K562 (cell line): ENCODE measurements around the gene KLHL29. TPM values are rescaled to one million over a fixed set of nuclear protein-coding genes. Genes with fewer than 3 reads are reported as not detected.
A peak's percentile ranks its signal among the peaks of the same experiment; 100 is the strongest.

Experiments used
- ATAC-seq: fragments of 200-7000 bp; cut with Tn5 transposase; 3 replicates; pipeline ENCODE4 v1.9.1; 2020; ENCODE audit warnings: moderate library complexity
- BruUV-seq: library from RNA; stranded (reverse); fragments of 400-500 nt; replicated peaks from 2 replicates; lab custom pipeline; 2021; lab: Mats Ljungman, UMichigan
- CTCF ChIA-PET: fragments of 300-600 bp; formaldehyde crosslinking; extraction: SDS; loops from one replicate; lab custom pipeline; 2021; ENCODE audit warnings: low intra/inter-chr PET ratio; lab: Yijun Ruan, JAX
- POLR2A ChIA-PET: fragments of 300-600, 350-650 bp; sonication (Branson Sonifier 250); formaldehyde crosslinking; extraction: SDS; loops from one replicate; lab custom pipeline; 2021; ENCODE audit warnings: antibody characterized with exemption, inconsistent platforms; lab: Yijun Ruan, JAX
- DNase-seq, 4 experiments: peaks; one replicate each; pipeline versions ENCODE4 v3.0.0 to v3.0.0-alpha.2; 2011 to 2018; ENCODE audit warnings: low spot score in 3 of 4, mixed read lengths in 3 of 4; ENCODE audit errors: extremely low read depth in 1 of 4
- FAIRE-seq: peaks from 2 replicates; lab custom pipeline; 2011; peaks lifted over from hg19 to GRCh38; lab: Jason Lieb, UNC
- H2AFZ ChIP-seq: 2 replicates; pipeline ENCODE4 v1.6.0; 2011; ENCODE audit warnings: low read depth, low read length, control low read depth, inconsistent platforms
- H3K27ac ChIP-seq: fragments of 200-600 bp; 3 replicates; pipeline ENCODE4 v1.8.0; 2011; ENCODE audit warnings: low read depth, mild to moderate bottlenecking, control low read depth, inconsistent platforms, low read length, moderate library complexity, mixed read lengths; ENCODE audit errors: extremely low read depth
- H3K27me3 ChIP-seq, 2 experiments: fragments of 300-600 bp in 1 of 2; 2 replicates in 1 of 2; 3 replicates in 1 of 2; pipeline versions ENCODE4 v1.6.0 to v1.8.0; 2011; ENCODE audit warnings: inconsistent platforms in 2 of 2, low read length in 2 of 2, mild to moderate bottlenecking in 1 of 2, mixed read lengths in 1 of 2, moderate library complexity in 1 of 2; ENCODE audit not compliant: control insufficient read depth in 2 of 2, insufficient read depth in 2 of 2
- H3K36me3 ChIP-seq: fragments of 300-600 bp; 3 replicates; pipeline ENCODE4 v1.8.0; 2011; ENCODE audit warnings: mild to moderate bottlenecking, low read length, inconsistent platforms; ENCODE audit not compliant: control insufficient read depth, insufficient read depth
- H3K4me1 ChIP-seq, 2 experiments: fragments of 200-600 bp in 1 of 2; replicated peaks in 1 of 2; 2 replicates in 1 of 2; 3 replicates in 1 of 2; pipeline versions ENCODE4 v1.5.1 to v1.8.0; 2011; ENCODE audit warnings: inconsistent platforms in 2 of 2, low read length in 2 of 2, mild to moderate bottlenecking in 1 of 2, mixed read lengths in 1 of 2, moderate library complexity in 1 of 2; ENCODE audit not compliant: control insufficient read depth in 2 of 2, insufficient read depth in 2 of 2
- H3K4me2 ChIP-seq: 2 replicates; pipeline ENCODE4 v1.6.1; 2011; ENCODE audit warnings: low read length, control low read depth, inconsistent platforms, mixed read lengths; ENCODE audit not compliant: insufficient read depth
- H3K4me3 ChIP-seq: fragments of 200-600 bp; sonication (generic), shearing (Covaris generic); 2 replicates; pipeline ENCODE4 v1.5.1; 2016; ENCODE audit warnings: control low read depth, inconsistent platforms
- H3K79me2 ChIP-seq: fragments of 200-600 bp; 3 replicates; pipeline ENCODE4 v1.8.0; 2011; ENCODE audit warnings: low read length, inconsistent platforms; ENCODE audit not compliant: control insufficient read depth, insufficient read depth
- H3K9ac ChIP-seq, 2 experiments: 2 replicates each; pipeline versions ENCODE4 v1.6.0 to v1.6.1; 2011; ENCODE audit warnings: low read depth in 2 of 2, low read length in 2 of 2, control low read depth in 1 of 2, inconsistent platforms in 1 of 2, mild to moderate bottlenecking in 1 of 2, mixed read lengths in 1 of 2; ENCODE audit not compliant: insufficient read depth in 1 of 2
- H3K9me1 ChIP-seq: one replicate; pipeline ENCODE4 v1.6.0; 2011; ENCODE audit warnings: inconsistent platforms, mild to moderate bottlenecking, low read length, moderate library complexity; ENCODE audit not compliant: control insufficient read depth, insufficient read depth
- H3K9me3 ChIP-seq: replicated peaks from 2 replicates; pipeline ENCODE4 v1.5.1; 2011; ENCODE audit warnings: low read depth, low read length, inconsistent platforms; ENCODE audit not compliant: control insufficient read depth, insufficient read depth
- H4K20me1 ChIP-seq: replicated peaks from 2 replicates; pipeline ENCODE4 v1.6.1; 2011; ENCODE audit warnings: low read length, inconsistent platforms, mixed read lengths; ENCODE audit not compliant: control insufficient read depth, insufficient read depth
- CEBPG ChIP-seq, 3 experiments: fragments of 200-800 bp in 1 of 3; sonication (Bioruptor generic) in 1 of 3; sonication (generic) in 1 of 3; formaldehyde crosslinking in 1 of 3; IDR thresholded peaks in 2 of 3; conservative IDR thresholded peaks in 1 of 3; 2 replicates each; pipeline versions ENCODE4 v1.6.1 to v1.8.0; 2016 to 2022; ENCODE audit warnings: missing compliant biosample characterization in 2 of 3, missing genetic modification characterization in 2 of 3, mild to moderate bottlenecking in 1 of 3, missing genetic modification reagents in 1 of 3
- EP400 ChIP-seq: fragments of 450-650 bp; IDR thresholded peaks from 2 replicates; pipeline ENCODE4 v1.6.1; 2017; ENCODE audit warnings: antibody characterized with exemption, mild to moderate bottlenecking, moderate library complexity
- JUN ChIP-seq, 2 experiments: sonication (generic) in 1 of 2; formaldehyde crosslinking in 1 of 2; IDR thresholded peaks; 2 replicates each; pipeline versions ENCODE4 v1.6.1 to v1.8.0; 2012 to 2022; ENCODE audit warnings: borderline replicate concordance in 2 of 2, mild to moderate bottlenecking in 2 of 2, improper control_type of control experiment in 1 of 2, low read depth in 1 of 2, low read length in 1 of 2, missing genetic modification reagents in 1 of 2
- NR2C1 ChIP-seq, 2 experiments: fragments of 450-650 bp; IDR thresholded peaks; 2 replicates each; pipeline ENCODE4 v1.6.1; 2017; ENCODE audit warnings: mild to moderate bottlenecking in 2 of 2, antibody characterized with exemption in 1 of 2, inconsistent platforms in 1 of 2, missing compliant biosample characterization in 1 of 2, missing genetic modification characterization in 1 of 2
- OTX1 ChIP-seq: fragments of 450-650 bp; formaldehyde crosslinking; IDR thresholded peaks from 2 replicates; pipeline ENCODE4 v1.4.0; 2022; ENCODE audit warnings: mild to moderate bottlenecking
- TRIM24 ChIP-seq, 2 experiments: fragments of 450-650 bp; IDR thresholded peaks; 2 replicates each; pipeline ENCODE4 v1.6.1; 2016
- YBX1 ChIP-seq: fragments of 450-650 bp; IDR thresholded peaks from 2 replicates; pipeline ENCODE4 v1.7.1; 2016; ENCODE audit warnings: mild to moderate bottlenecking
- WGBS: fragments of 100-300 bp; shearing (Covaris generic); methylation state at CpG from one replicate; pipeline ENCODE4 v1.1.6; 2016; ENCODE audit warnings: low coverage, mixed read lengths; ENCODE audit not compliant: insufficient coverage; ENCODE audit errors: missing lambda C conversion rate; 5-methylcytosine and 5-hydroxymethylcytosine counted together
- in situ Hi-C: fragments of 300-500 bp; cut with MboI; formaldehyde crosslinking; loops from 4 replicates; pipeline ENCODE4 v1.15.0; 2018; ENCODE audit warnings: inconsistent platforms, mixed read lengths
- intact Hi-C: fragments of 100-400 bp; cut with micrococcal nuclease; formaldehyde crosslinking; loops from 2 replicates; pipeline ENCODE4 v1.14.2; 2022
- polyA plus RNA-seq, 8 experiments: library from polyadenylated mRNA; depleted of rRNA in 4 of 8; stranded (reverse) in 5 of 8; unstranded in 3 of 8; fragments of >200 nt; fragmentation: Nextera tagmentation in 2 of 8; fragmentation: Illumina TruSeq in 1 of 8; extraction: Ambion mirVana in 2 of 8; extraction: Trizol in 1 of 8; gene quantifications; 2 replicates each; pipeline versions ENCODE4 v1.2.1 to v1.2.3, GENCODE V29; 2011 to 2014; ENCODE audit warnings: inconsistent platforms in 1 of 8, missing spikeins in 1 of 8
- total RNA-seq, 7 experiments: library from RNA; depleted of rRNA in 6 of 7; stranded (reverse); fragments of >200 nt in 6 of 7; fragmentation: Illumina TruSeq in 2 of 7; extraction: Trizol in 2 of 7; gene quantifications; 2 replicates each; pipeline versions ENCODE4 v1.2.1 to v1.2.3, GENCODE V29; 2011 to 2021; ENCODE audit warnings: low replicate concordance in 1 of 7
- TF ChIP-seq, protein P1 (sequence below): sonication (generic); formaldehyde crosslinking; IDR thresholded peaks from 2 replicates; pipeline ENCODE4 v1.8.0; 2023; ENCODE audit warnings: mild to moderate bottlenecking, missing genetic modification reagents
- TF ChIP-seq, protein P2 (sequence below), 2 experiments: fragments of 450-650 bp in 1 of 2; sonication (generic) in 1 of 2; formaldehyde crosslinking in 1 of 2; IDR thresholded peaks; 2 replicates each; pipeline versions ENCODE4 v1.7.1 to v1.9.0; 2016 to 2022; ENCODE audit warnings: inconsistent platforms in 1 of 2, mild to moderate bottlenecking in 1 of 2, missing genetic modification reagents in 1 of 2
- TF ChIP-seq, protein P3 (sequence below): sonication (generic); formaldehyde crosslinking; IDR thresholded peaks from 2 replicates; pipeline ENCODE4 v1.8.0; 2022; ENCODE audit warnings: missing genetic modification reagents, mild to moderate bottlenecking, moderate library complexity, borderline replicate concordance

KLHL29 gene
- total and polyA plus RNA-seq, 9 of the 15 experiments (the other 6 are each of a cell fraction or from before 2014, with no cell fraction given) = 0.03 to 0.31 (median 0.08) TPM; not detected in 1

DNA sequence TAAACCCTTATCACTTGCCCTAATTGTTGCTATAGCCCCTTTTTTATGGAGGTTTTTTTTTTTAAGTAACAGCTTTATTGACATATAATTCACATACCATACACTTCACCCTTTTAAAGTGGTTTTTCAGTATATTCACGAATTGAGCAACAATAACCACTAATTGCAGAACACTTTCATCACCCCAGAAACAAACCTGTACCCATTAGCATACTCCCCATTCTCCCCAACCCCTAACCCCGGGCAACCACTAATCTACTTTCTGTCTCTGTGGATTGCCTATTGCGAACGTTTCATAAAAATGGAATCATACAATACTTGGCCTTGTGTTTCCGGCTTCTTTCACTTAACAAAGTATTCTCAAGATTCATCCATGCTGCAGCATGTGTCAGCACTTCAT is 328.4 kb downstream of the KLHL29 start:
- Histone ChIP-seq H3K79me2 (no peaks in the 10 kb centered on the region), H3K36me3 (no peaks in the 10 kb centered on the region), H3K27me3 (no peaks in the 10 kb centered on the region), H3K4me2 (no peak overlapping the region), H4K20me1 (no peaks in the 10 kb centered on the region), H3K27ac (no peak overlapping the region), H3K9me1 (no peaks in the 10 kb centered on the region), H3K4me3 (no peak overlapping the region), H3K9ac (no peak overlapping the region), H3K9me3 (no peaks in the 10 kb centered on the region), H2AFZ (no peak overlapping the region), H3K4me1 (no peaks in the 10 kb centered on the region)
- 66% methylated on average over 5 of the region's 5 CpGs for WGBS
- intact Hi-C loops = no loop called here
- no peak for FAIRE-seq
- DNase-seq = no peak
- no TSS peak for BruUV-seq
- in situ Hi-C loops = no loop called here
- POLR2A ChIA-PET = no interaction called here
- CTCF ChIA-PET = no interaction called here
- ATAC-seq = no peak
- TF ChIP-seq CEBPG (CRISPR knock-in tag; IDR thresholded peaks at IDR 0.05) (no peak), CEBPG (tag; conservative IDR thresholded peaks at IDR 0.05 in 1 of 2, IDR thresholded peaks at IDR 0.05 in 1 of 2) (peak; percentile 16 to 92; a peak in 3 of 4 replicates), TRIM24 (IDR thresholded peaks at IDR 0.05) (peak; percentile 14 to 46; a peak in 2 of 4 replicates), JUN (IDR thresholded peaks at IDR 0.05; ENCODE audit: borderline replicate concordance, low read depth, low read length) (no peak), JUN (CRISPR knock-in tag; IDR thresholded peaks at IDR 0.05; ENCODE audit: borderline replicate concordance) (no peak), NR2C1 (IDR thresholded peaks at IDR 0.05) (no peak), NR2C1 (tag; IDR thresholded peaks at IDR 0.05) (no peak), YBX1 (no peak), OTX1 (CRISPR knock-in tag) (no peak), EP400 (no peak)
- TF ChIP-seq, protein P1, sequence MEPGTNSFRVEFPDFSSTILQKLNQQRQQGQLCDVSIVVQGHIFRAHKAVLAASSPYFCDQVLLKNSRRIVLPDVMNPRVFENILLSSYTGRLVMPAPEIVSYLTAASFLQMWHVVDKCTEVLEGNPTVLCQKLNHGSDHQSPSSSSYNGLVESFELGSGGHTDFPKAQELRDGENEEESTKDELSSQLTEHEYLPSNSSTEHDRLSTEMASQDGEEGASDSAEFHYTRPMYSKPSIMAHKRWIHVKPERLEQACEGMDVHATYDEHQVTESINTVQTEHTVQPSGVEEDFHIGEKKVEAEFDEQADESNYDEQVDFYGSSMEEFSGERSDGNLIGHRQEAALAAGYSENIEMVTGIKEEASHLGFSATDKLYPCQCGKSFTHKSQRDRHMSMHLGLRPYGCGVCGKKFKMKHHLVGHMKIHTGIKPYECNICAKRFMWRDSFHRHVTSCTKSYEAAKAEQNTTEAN (CRISPR knock-in tag) = no peak
- TF ChIP-seq, protein P2, sequence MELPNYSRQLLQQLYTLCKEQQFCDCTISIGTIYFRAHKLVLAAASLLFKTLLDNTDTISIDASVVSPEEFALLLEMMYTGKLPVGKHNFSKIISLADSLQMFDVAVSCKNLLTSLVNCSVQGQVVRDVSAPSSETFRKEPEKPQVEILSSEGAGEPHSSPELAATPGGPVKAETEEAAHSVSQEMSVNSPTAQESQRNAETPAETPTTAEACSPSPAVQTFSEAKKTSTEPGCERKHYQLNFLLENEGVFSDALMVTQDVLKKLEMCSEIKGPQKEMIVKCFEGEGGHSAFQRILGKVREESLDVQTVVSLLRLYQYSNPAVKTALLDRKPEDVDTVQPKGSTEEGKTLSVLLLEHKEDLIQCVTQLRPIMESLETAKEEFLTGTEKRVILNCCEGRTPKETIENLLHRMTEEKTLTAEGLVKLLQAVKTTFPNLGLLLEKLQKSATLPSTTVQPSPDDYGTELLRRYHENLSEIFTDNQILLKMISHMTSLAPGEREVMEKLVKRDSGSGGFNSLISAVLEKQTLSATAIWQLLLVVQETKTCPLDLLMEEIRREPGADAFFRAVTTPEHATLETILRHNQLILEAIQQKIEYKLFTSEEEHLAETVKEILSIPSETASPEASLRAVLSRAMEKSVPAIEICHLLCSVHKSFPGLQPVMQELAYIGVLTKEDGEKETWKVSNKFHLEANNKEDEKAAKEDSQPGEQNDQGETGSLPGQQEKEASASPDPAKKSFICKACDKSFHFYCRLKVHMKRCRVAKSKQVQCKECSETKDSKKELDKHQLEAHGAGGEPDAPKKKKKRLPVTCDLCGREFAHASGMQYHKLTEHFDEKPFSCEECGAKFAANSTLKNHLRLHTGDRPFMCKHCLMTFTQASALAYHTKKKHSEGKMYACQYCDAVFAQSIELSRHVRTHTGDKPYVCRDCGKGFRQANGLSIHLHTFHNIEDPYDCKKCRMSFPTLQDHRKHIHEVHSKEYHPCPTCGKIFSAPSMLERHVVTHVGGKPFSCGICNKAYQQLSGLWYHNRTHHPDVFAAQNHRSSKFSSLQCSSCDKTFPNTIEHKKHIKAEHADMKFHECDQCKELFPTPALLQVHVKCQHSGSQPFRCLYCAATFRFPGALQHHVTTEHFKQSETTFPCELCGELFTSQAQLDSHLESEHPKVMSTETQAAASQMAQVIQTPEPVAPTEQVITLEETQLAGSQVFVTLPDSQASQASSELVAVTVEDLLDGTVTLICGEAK (IDR thresholded peaks at IDR 0.05) = peak; percentile 57; the same call in 1 of the 2 replicates
- TF ChIP-seq, protein P2 (CRISPR knock-in tag; IDR thresholded peaks at IDR 0.05) = no peak
- TF ChIP-seq, protein P3, sequence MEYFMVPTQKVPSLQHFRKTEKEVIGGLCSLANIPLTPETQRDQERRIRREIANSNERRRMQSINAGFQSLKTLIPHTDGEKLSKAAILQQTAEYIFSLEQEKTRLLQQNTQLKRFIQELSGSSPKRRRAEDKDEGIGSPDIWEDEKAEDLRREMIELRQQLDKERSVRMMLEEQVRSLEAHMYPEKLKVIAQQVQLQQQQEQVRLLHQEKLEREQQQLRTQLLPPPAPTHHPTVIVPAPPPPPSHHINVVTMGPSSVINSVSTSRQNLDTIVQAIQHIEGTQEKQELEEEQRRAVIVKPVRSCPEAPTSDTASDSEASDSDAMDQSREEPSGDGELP (CRISPR knock-in tag) = no peak
